GM23248 (cell line): ENCODE data around the gene DAG1.

ENCODE experiments used
- EZH2 ChIP-seq: fragments of 200-600 bp; sonication (generic); IDR thresholded peaks from 2 replicates; pipeline ENCODE4 v1.6.1; 2018; ENCODE audit warnings: antibody characterized with exemption, mild to moderate bottlenecking; ENCODE audit not compliant: insufficient read depth, poor library complexity, severe bottlenecking
- EZH2phosphoT487 ChIP-seq: fragments of 200-600 bp; sonication (generic); IDR thresholded peaks from 2 replicates; pipeline ENCODE4 v1.6.1; 2018; ENCODE audit warnings: antibody characterized with exemption, moderate library complexity, mild to moderate bottlenecking, low read depth; ENCODE audit not compliant: insufficient read depth

DNA sequence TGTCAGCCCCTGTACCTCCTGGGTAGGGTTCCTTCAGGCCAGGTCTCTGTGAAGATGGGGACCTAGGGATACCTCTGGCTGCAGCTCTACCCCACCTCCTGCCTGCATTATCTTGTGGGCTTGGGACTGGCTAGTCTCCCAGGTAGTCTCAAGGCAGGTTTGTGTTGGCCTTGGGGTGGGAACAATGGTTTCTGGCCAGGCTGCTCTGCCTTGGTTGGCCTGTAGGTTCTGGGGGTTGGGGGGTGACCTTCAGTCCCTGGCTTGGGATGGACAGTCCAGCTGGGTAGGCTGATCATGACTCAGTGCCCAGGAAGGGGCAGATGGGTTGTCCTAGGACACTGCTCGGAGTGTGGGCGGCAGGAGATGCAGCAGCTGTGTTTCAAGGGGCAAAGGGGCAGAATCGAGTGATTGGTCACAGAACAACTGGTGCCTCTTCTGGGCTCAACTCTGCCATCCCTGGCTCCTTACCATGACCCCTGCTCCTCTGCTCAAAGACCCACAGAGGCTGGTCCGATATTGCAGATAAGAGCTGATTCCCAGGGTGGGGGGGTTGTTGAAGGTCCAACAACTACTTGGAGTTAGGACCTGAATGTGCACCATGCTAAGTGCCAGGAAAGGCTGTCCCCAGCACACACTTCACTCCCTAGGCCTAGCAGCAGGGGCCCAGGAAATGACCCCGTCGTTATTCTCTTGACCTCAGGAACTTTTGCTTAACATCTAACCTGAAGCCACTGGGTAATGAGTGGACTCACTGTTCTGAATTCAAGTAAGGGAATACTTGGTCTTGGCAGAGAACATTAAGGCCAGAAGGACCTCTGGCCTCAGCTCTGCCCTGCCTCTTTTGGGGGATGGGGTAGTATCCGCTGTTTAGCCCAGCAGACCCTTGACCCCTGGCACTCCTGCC lies 66.2 kb downstream of the DAG1 start:
- TF ChIP-seq EZH2 (no peak), EZH2phosphoT487 (no peak)
